Measurements from ENCODE around the gene BSCL2. TPM values are rescaled to one million over a fixed set of nuclear protein-coding genes. Genes with fewer than 3 reads are reported as not detected.

Gene BSCL2
- total and polyA plus RNA-seq, 2 of the 13 experiments (the other 11 are each of a cell fraction or from before 2014, with no cell fraction given): 19.5 to 21.1 TPM

DNA sequence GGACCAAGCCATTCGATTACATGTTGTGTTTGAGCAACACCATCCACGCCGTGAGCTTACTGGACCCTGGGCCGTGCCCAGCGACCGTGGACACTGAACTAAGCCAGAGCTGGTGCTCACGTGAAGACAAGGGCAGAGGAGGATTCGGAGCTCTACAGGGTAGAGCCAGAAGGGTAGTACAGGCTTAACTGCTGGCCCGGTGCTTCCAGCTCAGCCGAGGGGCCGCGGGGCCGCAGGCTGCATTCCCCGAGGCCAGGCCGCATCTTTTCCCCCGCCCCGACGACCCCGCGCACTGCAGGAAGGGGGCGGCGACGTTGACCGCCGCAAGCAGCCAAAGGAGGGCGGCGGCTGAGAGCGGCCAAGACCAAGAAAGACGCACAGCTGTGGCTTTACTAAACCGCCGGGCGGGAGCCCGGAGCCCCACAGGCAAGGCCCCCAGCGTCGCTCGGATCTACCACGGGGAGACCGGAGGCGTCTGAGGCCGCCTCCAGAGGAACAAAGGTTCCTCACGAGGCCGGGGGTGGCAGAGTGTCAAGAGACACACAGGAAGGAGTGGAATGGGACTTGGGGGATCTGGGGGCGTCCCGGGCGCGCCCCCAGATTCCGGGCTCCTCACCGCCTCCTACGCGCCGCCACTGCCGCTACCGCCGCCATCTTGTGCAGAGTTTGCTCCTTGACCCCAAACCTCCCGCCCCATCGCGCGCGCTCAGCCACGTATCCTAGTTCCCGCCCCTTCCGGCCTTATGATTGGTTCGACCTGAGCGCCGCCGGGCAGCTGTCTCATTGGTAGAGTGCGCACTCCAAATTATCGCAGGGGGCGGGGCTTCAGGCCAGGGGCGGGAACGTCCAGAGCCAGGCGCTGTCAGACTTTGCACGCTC lies 61.0 kb downstream of the BSCL2 start, which contains the start of gene GANAB (continued):
- TF ChIP-seq, protein P1, sequence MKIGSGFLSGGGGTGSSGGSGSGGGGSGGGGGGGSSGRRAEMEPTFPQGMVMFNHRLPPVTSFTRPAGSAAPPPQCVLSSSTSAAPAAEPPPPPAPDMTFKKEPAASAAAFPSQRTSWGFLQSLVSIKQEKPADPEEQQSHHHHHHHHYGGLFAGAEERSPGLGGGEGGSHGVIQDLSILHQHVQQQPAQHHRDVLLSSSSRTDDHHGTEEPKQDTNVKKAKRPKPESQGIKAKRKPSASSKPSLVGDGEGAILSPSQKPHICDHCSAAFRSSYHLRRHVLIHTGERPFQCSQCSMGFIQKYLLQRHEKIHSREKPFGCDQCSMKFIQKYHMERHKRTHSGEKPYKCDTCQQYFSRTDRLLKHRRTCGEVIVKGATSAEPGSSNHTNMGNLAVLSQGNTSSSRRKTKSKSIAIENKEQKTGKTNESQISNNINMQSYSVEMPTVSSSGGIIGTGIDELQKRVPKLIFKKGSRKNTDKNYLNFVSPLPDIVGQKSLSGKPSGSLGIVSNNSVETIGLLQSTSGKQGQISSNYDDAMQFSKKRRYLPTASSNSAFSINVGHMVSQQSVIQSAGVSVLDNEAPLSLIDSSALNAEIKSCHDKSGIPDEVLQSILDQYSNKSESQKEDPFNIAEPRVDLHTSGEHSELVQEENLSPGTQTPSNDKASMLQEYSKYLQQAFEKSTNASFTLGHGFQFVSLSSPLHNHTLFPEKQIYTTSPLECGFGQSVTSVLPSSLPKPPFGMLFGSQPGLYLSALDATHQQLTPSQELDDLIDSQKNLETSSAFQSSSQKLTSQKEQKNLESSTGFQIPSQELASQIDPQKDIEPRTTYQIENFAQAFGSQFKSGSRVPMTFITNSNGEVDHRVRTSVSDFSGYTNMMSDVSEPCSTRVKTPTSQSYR (CRISPR knock-in tag; IDR thresholded peaks at IDR 0.05; ENCODE audit: borderline replicate concordance): 0 out of 2 replicates have a peak, but pooled peaks have one; percentile 13
- TF ChIP-seq, protein P2, sequence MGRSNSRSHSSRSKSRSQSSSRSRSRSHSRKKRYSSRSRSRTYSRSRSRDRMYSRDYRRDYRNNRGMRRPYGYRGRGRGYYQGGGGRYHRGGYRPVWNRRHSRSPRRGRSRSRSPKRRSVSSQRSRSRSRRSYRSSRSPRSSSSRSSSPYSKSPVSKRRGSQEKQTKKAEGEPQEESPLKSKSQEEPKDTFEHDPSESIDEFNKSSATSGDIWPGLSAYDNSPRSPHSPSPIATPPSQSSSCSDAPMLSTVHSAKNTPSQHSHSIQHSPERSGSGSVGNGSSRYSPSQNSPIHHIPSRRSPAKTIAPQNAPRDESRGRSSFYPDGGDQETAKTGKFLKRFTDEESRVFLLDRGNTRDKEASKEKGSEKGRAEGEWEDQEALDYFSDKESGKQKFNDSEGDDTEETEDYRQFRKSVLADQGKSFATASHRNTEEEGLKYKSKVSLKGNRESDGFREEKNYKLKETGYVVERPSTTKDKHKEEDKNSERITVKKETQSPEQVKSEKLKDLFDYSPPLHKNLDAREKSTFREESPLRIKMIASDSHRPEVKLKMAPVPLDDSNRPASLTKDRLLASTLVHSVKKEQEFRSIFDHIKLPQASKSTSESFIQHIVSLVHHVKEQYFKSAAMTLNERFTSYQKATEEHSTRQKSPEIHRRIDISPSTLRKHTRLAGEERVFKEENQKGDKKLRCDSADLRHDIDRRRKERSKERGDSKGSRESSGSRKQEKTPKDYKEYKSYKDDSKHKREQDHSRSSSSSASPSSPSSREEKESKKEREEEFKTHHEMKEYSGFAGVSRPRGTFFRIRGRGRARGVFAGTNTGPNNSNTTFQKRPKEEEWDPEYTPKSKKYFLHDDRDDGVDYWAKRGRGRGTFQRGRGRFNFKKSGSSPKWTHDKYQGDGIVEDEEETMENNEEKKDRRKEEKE (IDR thresholded peaks at IDR 0.05): no peak
- no peak for TF ChIP-seq RNF2 (conservative IDR thresholded peaks at IDR 0.05; ENCODE audit: low read depth)
- TF ChIP-seq FOXM1 (CRISPR knock-in tag; IDR thresholded peaks at IDR 0.05): no peak
- TF ChIP-seq ZNF781 (CRISPR knock-in tag; IDR thresholded peaks at IDR 0.05; ENCODE audit: borderline replicate concordance, not compliant biosample characterization): peak; percentile 41
- TF ChIP-seq, protein P3, sequence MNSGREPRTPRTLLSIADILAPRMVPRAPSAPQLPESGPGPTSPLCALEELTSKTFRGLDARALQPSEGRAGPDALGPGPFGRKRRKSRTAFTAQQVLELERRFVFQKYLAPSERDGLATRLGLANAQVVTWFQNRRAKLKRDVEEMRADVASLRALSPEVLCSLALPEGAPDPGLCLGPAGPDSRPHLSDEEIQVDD (CRISPR knock-in tag; IDR thresholded peaks at IDR 0.05; ENCODE audit: borderline replicate concordance): no peak
- TF ChIP-seq, protein P4, sequence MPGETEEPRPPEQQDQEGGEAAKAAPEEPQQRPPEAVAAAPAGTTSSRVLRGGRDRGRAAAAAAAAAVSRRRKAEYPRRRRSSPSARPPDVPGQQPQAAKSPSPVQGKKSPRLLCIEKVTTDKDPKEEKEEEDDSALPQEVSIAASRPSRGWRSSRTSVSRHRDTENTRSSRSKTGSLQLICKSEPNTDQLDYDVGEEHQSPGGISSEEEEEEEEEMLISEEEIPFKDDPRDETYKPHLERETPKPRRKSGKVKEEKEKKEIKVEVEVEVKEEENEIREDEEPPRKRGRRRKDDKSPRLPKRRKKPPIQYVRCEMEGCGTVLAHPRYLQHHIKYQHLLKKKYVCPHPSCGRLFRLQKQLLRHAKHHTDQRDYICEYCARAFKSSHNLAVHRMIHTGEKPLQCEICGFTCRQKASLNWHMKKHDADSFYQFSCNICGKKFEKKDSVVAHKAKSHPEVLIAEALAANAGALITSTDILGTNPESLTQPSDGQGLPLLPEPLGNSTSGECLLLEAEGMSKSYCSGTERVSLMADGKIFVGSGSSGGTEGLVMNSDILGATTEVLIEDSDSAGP (CRISPR knock-in tag; IDR thresholded peaks at IDR 0.05; ENCODE audit: borderline replicate concordance): peak; percentile 53; the same call in 1 of the 2 replicates
- peak; percentile 46; the same call in 1 of the 2 replicates for TF ChIP-seq RFXAP (CRISPR knock-in tag; IDR thresholded peaks at IDR 0.05; ENCODE audit: borderline replicate concordance)
- no peak for TF ChIP-seq SNAPC2 (CRISPR knock-in tag; IDR thresholded peaks at IDR 0.05)
- TF ChIP-seq, protein P5, sequence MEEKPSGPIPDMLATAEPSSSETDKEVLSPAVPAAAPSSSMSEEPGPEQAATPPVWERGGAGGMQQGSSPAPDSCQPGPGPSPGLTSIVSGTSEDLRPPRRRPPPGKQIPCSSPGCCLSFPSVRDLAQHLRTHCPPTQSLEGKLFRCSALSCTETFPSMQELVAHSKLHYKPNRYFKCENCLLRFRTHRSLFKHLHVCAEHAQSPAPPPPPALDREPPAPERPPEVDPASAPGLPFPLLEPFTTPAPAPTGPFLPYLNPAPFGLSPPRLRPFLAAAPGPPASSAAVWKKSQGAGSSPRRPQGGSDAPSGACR (CRISPR knock-in tag; IDR thresholded peaks at IDR 0.05): no peak
- TF ChIP-seq PPARG (CRISPR knock-in tag; conservative IDR thresholded peaks at IDR 0.05): no peak
- TF ChIP-seq EP300 (IDR thresholded peaks at IDR 0.05; ENCODE audit: low read depth in 2 of 2, low read length in 2 of 2): no peak; a peak in 1 of 4 replicates
- no peak for TF ChIP-seq EP300 (CRISPR knock-in tag; IDR thresholded peaks at IDR 0.05; ENCODE audit: borderline replicate concordance)
- TF ChIP-seq RBM39 (IDR thresholded peaks at IDR 0.05; ENCODE audit: low read depth, low read length, poor library complexity, severe bottlenecking): peak; percentile 65
- peak; percentile 98 for TF ChIP-seq RBFOX2 (IDR thresholded peaks at IDR 0.05; ENCODE audit: low read depth, low read length)
- TF ChIP-seq HDAC2 (CRISPR knock-in tag; IDR thresholded peaks at IDR 0.05): 0 out of 2 replicates have a peak, but pooled peaks have one; percentile 33
- peak; percentile 78; the same call in 1 of the 2 replicates for TF ChIP-seq MXD4 (CRISPR knock-in tag; IDR thresholded peaks at IDR 0.05)
- 0 out of 2 replicates have a peak, but pooled peaks have one; percentile 26 for TF ChIP-seq MED13 (CRISPR knock-in tag; IDR thresholded peaks at IDR 0.05)
- peak; percentile 63 for TF ChIP-seq HNRNPK (IDR thresholded peaks at IDR 0.05; ENCODE audit: low read depth, low read length, poor library complexity, severe bottlenecking)

Measured in HepG2 (cell line).